CD4-positive, alpha-beta T cell treated with Interleukin-15 for 4 hours (primary cell): ENCODE measurements around the gene VEZF1.

Experiments
- DNase-seq: peaks from one replicate; pipeline ENCODE4 v3.0.0-alpha.2; 2020; ENCODE audit warnings: low spot score

The VEZF1 gene

DNA sequence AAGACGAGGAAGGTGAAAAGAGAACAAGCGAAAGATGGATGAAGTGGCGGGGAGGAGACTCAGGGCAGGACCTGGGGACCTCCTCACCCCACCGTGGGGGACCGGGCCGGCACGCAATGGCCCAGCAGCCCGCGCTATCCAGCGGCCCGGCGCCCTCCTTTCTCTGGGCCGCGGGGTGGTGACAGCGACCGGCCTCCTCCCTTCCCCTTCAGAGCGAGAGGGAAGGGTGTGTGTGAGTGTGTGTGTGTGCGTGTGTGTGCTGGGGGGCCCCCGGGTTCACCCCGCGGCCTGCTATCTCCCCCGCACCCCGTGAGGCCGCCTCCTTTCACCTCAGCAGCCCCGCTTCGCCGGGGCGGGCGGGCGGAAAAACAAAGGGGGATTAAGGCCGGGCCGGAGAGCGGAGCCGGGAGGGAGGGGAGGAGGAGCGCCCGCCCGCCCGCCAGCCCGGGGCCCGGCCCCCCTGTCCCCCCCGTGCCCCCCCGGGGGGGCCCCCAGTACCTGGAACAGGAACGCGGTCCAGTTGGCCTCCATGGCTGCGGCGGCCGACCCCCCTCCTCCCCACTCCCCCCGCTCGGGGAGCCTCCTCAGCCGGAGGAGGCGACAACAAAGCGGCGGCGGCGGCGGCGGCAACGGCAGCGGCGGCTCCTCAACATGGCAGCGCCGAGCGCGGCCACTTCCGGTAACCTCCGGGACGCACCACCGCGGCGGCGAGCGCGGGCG, at the start of gene VEZF1:
TSS of gene VEZF1 (minus strand) at position 674 of the 720 bp plus-strand sequence. CDS start at position 531, 143 bp downstream.
- peak; percentile 74 for DNase-seq

DNA sequence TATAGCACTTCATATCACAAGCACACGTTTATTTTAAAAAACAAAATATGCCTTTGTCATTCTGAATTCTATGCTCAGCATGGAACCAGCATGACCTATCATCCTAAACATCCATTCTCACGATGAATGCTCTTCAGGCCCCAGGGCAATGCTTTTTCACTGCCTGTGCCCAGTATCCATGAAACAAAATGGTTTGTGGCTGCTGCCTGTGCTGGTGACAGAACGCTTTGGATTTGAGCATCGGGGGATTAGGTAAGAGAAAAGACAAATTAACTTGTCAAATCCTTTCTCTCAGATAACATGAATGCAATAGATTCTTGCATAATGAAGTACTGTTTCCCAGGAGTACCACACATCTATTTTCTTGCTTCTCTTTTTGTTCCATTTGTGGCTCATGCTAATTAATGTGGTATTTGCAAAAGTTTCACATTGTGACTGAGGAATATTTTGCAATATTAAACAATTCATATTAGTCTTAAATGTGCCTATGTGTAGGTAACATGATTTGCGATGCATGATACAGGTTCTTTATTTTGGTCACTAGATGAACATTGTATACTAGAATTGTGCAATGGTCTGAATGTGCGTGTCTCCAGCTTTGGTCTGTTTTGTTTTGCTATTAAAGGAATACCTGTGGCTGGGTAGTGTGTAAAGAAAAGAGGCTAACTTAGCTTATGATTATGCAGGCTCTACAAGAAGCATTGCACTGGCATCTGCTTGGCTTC, 44.8 kb upstream of the VEZF1 start:
- DNase-seq: no peak

DNA sequence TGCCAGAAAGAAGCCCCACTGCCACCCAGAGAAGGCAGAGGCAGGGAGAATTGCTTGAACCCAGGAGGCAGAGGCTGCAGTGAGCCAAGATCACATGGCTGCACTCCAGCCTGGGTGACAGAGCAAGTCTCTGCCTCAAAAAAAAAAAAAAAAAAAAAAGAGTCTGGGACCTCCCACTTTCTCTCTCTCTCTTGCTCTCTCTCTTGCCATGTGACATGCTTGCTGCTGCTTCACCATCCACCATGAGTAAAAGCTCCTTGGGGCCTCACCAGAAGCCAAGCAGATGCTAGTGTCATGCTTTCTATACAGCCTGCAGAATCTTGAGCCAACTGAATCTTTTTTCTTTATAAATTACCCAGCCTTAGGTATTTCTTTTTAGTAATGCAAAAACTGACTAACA, 40.5 kb upstream of the VEZF1 start:
- no peak for DNase-seq

GRCh38 chr17:58020401-58020800, 32.3 kb upstream of the VEZF1 start:
- no peak for DNase-seq

DNA sequence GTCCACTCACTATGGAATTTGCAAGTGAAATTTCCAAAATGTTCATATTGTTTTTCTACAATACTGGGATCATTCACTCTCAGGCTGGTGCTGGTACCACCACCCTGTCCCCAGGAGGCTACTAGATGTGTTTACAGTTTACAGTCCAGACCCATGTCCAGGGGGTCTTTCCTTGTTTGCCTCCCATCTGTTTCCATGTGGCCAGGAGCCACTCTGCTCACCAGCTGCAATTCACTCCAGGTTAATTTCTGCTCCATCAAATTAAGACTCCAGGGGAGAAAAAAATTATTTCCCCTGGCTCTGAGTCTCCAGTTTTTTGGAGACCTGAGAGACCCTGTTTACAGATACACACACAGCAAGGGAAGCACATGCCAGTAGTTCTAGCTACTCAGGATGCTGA, 31.5 kb upstream of the VEZF1 start:
- DNase-seq: no peak

DNA sequence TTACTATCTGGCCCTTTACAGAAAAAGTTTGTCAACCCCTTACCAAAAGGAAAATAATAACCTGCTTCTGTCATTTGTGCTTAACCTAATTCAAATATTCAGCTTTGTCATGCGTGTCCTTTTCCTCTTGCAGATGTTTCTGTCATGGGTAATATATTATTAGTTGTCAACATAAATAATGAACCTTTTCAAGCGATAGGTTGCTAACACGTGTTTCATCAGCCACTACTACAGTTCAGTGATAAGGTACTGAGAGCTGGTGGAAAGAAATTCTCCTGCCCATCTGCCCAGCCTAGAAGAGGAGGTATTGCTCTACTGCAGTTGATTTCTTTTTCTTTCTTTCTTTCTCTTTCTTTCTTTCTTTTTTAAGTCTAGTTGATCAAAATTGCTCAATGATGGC, 31.0 kb upstream of the VEZF1 start:
- DNase-seq: no peak

DNA sequence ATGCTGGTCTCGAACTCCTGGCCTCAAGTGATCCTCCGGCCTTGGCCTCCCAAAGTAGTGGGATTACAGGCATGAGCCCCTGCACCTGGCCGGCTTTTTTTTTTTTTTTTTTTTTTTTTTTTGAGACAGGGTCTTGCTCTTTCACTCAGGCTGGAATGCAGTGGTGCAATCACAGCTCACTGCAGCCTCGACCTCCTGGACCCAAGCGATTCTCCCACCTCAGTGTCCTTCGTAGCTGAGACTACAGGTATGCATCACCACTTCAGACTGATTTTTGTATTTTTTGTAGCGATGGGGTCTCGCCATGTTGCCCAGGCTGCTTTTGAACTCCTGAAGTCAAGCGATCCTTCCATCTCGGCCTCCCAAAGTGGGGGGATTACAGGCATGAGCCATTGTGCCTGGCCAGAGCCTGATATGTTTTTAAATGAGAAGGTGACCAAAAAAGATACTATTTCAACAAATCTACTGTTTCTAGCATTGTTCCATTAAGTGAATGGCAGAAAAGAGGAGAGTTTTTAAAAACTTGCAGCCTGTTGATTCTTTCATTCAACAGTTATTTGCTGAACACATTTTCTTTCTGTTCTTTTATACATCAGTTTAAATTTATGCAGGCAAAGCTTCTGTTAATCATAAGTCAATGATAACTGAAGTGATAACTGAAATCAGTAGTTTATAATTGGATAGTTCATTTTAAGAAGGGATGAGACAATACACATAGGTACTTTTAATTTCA, 22.2 kb upstream of the VEZF1 start:
- no peak for DNase-seq

GRCh38 chr17:58007781-58008706, 20.0 kb upstream of the VEZF1 start:
- DNase-seq: no peak

- peak; percentile 97 for DNase-seq
Measured at GRCh38 chr17:58006924-58007780, 19.1 kb upstream of the VEZF1 start, which contains the start of gene SRSF1. TSS of gene SRSF1 (minus strand) at chr17:58007246. CDS start at chr17:58007137, 109 bp downstream.

- DNase-seq: peak; percentile 37
Measured at GRCh38 chr17:58006560-58006923, 18.5 kb upstream of the VEZF1 start.

GRCh38 chr17:58005728-58006559, 17.9 kb upstream of the VEZF1 start:
- no peak for DNase-seq

DNA sequence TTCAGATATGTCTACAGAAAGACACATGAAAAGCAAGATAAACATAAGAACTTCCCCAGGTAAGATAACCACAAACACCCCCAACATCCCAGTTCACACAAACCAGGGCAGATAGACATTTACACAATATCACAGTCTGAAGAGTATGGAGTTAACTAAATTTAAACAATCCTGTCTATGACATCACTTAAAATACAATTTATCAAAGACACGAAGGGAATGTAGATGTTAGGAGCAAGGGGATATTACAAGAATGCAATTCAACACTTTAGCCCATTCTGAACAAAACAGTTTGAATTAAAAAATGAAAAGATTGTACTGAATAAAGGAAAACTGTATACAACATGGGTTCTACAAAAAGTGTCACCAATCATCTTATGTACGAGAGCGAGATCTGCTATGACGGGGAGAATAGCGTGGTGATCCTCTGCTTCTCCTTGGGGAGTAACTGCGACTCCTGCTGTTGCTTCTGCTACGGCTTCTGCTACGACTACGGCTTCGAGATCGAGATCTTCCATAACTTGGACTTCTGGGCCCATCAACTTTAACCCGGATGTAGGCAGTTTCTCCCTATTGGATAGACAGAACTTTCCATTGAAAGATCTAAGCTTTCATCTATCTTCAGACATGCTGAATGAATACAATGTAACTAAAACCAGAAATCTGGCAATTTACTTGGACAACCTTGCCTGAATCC, 17.1 kb upstream of the VEZF1 start:
- no peak for DNase-seq

DNA sequence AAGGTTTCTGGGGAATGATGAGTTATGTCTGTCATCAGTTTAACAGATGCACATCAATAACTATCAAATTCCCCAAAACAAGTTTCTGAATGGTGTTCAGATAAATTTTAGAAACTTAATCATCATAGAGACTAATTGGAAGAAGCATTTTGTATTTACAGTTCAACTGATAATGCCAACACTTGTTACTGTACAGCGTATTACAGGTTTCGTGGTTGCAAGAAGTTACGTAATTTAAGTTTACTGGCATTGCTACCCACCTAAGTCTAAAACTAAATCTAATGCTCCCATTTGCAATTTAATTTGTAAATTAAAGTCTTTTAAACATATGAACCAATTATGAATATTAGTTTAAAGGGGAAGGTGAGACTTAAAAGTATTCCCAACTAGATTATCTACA, 16.0 kb upstream of the VEZF1 start:
- DNase-seq: no peak

DNA sequence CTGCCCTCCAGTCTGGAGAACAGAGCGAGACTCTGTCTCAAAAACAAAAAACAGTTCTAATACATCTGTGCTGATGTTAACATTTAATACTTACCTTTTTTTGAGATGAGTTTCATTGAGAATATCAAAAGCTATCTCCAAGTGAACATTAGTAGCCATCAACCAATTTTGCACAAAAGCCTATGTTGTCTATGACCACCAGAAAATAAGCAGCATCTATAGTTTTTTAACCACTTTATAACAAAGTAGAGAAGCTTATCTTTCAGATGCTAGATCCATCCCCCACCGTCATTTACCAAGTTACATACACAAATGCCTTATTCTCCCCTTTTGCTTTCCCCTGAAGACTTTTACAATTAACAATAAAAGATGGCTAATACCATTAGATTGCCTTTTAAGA, 14.9 kb upstream of the VEZF1 start:
- no peak for DNase-seq

GRCh38 chr17:58002154-58002948, 14.3 kb upstream of the VEZF1 start:
- DNase-seq: no peak

DNA sequence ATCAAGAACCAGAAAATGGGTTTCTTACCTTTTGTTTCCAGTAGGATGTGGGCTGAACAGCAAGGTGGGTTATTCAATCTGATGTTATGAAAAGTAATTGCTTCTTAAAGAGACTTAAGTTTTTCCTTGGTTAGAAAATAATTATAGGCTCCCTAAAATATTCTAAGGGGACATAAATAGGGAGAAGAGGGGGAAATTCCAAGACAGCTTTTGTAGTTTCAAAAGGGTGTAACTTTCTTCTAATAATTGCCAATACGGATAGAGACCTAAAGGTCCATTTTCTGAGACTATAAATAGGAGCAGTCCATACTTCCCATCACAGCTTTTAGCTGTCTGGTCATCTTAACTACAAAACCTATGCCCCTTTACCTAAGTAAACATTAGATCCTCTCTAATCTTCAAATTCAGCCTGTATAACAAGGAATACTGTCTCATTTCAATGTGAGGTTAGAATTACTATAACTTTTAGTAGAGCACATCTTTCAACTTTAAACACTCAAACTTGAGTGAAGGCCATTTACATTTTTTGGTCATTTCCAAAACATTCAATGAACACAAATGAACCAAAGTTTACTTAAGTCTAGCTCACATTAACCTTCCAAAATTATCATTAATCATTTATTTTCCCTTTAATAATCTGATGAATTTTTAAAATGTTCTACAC, 13.5 kb upstream of the VEZF1 start:
- no peak for DNase-seq

DNA sequence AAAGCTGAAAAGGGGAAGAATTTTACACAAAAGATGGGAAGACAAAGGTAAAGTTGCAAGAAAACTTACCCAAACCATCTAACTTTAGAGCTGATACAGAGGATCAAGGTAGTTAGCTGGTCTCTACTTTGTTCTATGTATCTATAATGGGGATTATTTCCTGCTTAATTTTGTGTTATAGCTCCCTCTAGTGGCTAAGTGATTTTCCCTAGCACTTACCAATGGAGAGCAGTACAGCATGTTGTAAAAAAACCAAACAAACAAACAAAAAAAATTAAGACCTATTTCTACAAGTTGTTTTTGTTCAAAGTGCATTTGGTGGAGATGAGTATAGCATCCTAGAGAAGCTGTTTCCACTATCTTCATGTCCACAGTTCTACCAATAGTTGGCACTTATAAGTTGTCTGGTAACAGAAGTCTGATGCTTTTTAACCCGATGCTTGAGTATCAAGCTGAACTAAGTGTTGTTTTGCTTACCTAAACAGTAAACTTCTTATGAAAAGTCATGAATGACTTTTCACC, 11.5 kb upstream of the VEZF1 start:
- peak; percentile 79 for DNase-seq
